Fibroblast of villous mesenchyme (primary cell): ENCODE data around the gene C1orf74. TPM values are rescaled to one million over a fixed set of nuclear protein-coding genes. Genes with fewer than 3 reads are reported as not detected.

Source experiments
- DNase-seq: peaks from one replicate; pipeline ENCODE4 v3.0.0-alpha.2; 2010; ENCODE audit warnings: low read depth
- H3K4me3 ChIP-seq: 2 replicates; pipeline ENCODE4 v1.5.1; 2011; ENCODE audit warnings: low read depth, mild to moderate bottlenecking, low read length
- total RNA-seq: library from RNA; depleted of rRNA; stranded (reverse); fragments of >200 nt; gene quantifications from 2 replicates; pipeline ENCODE4 v1.2.3, GENCODE V29; 2012
- TF ChIP-seq, protein P1 (sequence below): IDR thresholded peaks from 2 replicates; pipeline ENCODE4 v1.5.1; 2012; ENCODE audit warnings: low read depth, mild to moderate bottlenecking, low read length; ENCODE audit not compliant: insufficient read depth

C1orf74 gene
- total RNA-seq, 1 donor = 3.0 TPM

DNA sequence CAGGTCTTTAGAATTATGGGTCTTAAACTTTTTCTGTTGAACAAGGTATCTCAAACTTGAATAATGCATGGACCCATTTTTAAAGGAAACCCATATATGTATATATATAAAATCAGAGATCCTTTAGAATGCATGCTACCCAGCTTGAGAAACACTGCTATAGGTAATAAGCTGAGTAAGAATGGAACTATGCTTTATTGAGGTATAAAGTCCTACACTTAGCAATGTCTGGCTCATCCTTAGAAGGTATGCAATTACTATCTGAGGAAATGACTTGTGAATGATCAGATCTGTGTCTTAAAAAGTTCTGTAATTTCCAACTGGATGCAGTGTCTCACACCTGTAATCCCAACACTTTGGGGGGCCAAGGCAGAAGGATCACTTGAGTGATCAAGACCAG lies 17.3 kb downstream of the C1orf74 start:
- H3K4me3 ChIP-seq = no peak overlapping the region
- TF ChIP-seq, protein P1, sequence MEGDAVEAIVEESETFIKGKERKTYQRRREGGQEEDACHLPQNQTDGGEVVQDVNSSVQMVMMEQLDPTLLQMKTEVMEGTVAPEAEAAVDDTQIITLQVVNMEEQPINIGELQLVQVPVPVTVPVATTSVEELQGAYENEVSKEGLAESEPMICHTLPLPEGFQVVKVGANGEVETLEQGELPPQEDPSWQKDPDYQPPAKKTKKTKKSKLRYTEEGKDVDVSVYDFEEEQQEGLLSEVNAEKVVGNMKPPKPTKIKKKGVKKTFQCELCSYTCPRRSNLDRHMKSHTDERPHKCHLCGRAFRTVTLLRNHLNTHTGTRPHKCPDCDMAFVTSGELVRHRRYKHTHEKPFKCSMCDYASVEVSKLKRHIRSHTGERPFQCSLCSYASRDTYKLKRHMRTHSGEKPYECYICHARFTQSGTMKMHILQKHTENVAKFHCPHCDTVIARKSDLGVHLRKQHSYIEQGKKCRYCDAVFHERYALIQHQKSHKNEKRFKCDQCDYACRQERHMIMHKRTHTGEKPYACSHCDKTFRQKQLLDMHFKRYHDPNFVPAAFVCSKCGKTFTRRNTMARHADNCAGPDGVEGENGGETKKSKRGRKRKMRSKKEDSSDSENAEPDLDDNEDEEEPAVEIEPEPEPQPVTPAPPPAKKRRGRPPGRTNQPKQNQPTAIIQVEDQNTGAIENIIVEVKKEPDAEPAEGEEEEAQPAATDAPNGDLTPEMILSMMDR = no peak
- DNase-seq = no peak

DNA sequence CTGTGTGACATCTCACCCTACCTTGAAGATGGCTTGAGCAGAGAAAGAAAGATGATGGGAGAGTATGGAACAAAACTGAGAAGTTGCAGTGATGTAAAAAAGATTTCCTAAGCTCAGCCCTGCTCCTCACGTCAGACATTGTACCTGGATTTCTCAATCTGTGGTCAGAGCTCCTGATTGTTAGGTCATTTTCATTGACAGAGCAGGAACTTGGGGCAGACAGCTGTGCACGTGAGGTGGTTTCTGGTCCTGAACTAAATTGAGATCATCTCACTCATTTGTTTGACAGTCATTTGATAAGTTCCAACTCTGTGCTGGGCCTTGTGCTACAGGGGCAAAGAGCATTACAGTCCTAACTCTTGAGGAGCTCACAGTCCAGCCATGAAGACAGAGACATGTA lies 18.3 kb downstream of the C1orf74 start:
- TF ChIP-seq, protein P1 = no peak
- no peak overlapping the region for H3K4me3 ChIP-seq
- no peak for DNase-seq

DNA sequence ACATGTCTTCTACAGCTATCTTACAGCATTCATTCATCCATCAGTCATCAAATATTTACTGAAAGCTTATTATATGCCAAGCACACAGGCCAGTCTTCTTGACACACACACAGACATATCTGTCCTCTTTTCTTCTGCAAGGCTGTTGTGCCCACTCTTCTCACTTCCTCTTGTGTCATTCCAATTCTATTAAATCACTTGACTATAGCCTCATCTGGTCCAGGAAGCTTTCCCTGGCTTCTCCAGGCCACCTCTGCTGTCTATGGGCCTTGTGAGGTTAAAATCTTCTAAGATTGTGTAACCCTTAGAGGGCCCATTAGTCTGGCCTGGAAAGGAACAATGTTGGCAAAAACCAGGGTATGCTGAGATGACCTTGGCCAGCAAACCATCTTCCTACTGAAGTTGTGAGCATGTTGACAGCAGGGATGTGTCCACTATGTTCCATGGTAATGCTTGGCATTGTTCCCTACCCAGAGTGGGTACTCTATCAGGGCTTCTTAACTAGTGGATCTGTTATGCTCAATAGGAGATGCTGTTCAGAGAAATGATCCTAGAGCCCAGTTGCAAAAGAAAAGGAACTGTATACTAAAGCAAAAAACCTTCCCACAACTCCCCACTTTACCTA lies 23.2 kb downstream of the C1orf74 start:
- TF ChIP-seq, protein P1 = no peak
- no peak for DNase-seq
- H3K4me3 ChIP-seq = no peak overlapping the region

DNA sequence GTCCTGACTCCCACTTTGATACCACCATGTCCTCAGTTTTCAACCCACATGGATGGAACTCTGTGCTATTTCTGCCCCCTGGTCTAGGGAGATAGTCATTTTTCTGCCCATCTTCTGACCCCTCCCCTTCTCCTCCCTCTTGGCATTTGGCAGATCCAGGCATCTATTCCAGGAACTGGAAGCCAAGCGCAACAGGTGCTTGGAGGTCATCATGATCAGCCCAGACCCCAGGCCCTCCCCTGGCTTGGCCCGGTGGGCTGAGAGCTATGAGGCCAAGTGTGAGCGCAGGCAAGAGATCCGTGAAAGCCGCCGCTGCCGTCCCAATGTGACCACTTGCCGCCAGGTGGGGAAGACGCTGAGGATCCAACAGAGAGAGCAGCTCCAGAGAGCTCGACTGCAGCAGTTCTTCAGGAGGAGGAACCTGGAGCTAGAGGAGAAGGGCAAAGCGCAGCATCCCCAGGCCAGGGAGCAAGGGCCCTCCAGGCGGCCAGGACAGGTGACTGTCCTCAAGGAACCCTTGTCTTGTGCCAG lies 24.5 kb downstream of the C1orf74 start:
- H3K4me3 ChIP-seq = no peak overlapping the region
- DNase-seq = no peak
- TF ChIP-seq, protein P1 = no peak

DNA sequence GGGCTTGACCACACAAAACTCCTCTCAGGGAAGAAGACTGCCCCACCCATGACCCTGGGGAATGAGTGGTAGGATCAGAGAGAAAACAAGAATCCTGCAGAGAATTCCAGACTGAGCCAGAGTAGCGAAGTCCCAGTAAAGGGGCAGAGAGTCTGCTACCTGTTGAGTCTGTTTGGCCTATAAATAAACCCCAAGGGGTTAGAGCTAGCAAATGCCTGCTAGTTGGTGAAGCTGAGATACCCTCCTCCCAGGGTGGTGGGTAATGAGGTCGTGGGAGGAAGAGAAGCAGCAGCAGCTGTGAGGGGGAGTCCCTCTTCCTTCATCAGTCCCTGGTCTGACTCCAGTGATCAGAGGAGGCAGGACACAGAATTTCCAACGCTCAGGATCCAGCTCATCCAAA lies 26.0 kb downstream of the C1orf74 start:
- no peak overlapping the region for H3K4me3 ChIP-seq
- TF ChIP-seq, protein P1 = no peak
- DNase-seq = no peak

DNA sequence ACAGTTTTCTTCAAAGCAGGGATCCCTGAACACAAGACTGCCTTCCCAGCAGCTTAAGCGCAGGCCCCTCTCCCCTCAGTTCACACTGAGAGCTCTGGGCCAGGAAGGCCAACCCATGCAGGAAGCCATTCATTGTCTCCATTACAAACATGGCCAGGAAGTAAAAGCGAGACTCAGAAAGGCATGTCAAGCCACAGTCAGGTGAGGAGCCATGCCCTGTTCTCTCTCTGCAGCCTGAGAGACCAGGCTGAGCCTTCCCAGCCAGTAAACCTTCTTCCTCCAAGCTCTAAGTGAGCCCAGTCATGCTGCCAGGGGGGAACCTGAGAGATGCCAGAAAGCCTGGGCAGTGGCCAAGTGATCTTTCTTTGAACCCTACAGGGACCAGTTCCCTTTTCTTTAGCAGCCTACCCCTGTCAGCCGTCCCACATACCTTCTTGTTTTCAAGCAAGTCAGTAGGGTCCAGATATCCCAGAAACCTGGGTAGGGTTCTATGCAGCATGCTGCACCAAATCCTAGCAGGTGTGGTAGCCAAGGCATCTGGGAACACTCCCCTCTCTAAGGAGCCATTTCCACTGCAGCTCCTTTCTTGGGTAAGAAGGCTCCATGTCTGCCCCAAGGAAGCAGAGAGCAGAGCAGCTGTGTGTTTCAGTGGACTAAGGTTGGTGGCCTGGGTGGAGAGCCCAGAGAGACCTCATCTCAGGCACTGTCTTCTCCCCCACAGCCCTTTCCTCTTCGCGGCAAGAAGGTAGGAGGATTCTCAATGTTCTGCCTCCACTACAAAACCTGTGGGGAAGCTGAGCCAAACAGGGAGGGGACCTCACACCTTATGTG lies 27.5 kb downstream of the C1orf74 start:
- H3K4me3 ChIP-seq = no peak overlapping the region
- TF ChIP-seq, protein P1 = no peak
- no peak for DNase-seq
